ENCODE results near the gene DGKD.

The DGKD gene

GRCh38 chr2:233419602-233420391 is 65.5 kb downstream of the DGKD start:
- no peak overlapping the region for H3K4me3 ChIP-seq (ENCODE audit: low read depth, low read length)
- DNase-seq (ENCODE audit: low read depth) = no peak

- H3K4me3 ChIP-seq (ENCODE audit: low read depth, low read length) = no peak overlapping the region
- DNase-seq (ENCODE audit: low read depth) = no peak
Observed at GRCh38 chr2:233421091-233421816, 67.0 kb downstream of the DGKD start.

DNA sequence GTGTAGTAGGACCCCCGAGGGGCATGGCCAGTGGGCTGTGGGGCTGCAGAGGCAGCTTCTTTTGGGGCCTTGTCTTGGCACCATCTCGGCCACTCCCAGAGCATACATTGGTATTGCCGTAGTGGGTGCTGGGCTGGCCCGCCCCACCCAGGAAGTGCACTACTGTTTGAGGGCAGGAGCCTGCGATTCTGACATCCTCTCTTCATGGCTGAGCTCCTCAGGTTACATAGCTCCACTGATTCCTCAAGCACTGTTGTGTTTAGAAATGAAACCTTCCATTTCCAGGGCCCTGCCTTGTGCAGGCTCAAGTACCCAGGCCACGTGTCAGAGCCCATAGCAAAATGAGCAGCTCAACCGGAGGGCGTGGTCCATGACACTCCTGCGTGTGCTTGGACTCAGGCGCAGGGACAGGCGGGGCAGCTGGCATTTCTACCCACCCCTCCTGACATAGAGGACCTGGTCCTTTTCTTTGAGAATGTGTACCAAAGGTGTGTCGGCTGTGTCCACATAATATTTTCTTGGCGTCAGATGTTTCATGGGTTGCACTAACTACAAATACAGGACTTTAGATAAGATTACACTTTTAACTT is 67.9 kb downstream of the DGKD start:
- DNase-seq (ENCODE audit: low read depth) = no peak
- H3K4me3 ChIP-seq (ENCODE audit: low read depth, low read length) = no peak overlapping the region

- no peak for DNase-seq (ENCODE audit: low read depth)
Observed at GRCh38 chr2:233422649-233423551, 68.6 kb downstream of the DGKD start.

GRCh38 chr2:233423552-233423860 is 69.2 kb downstream of the DGKD start:
- no peak for DNase-seq (ENCODE audit: low read depth)
- H3K4me3 ChIP-seq (ENCODE audit: low read depth, low read length) = no peak overlapping the region

More at GRCh38 chr2:233422649-233423551, 68.6 kb downstream of the DGKD start:
- no peak overlapping the region for H3K4me3 ChIP-seq (ENCODE audit: low read depth, low read length)

DNA sequence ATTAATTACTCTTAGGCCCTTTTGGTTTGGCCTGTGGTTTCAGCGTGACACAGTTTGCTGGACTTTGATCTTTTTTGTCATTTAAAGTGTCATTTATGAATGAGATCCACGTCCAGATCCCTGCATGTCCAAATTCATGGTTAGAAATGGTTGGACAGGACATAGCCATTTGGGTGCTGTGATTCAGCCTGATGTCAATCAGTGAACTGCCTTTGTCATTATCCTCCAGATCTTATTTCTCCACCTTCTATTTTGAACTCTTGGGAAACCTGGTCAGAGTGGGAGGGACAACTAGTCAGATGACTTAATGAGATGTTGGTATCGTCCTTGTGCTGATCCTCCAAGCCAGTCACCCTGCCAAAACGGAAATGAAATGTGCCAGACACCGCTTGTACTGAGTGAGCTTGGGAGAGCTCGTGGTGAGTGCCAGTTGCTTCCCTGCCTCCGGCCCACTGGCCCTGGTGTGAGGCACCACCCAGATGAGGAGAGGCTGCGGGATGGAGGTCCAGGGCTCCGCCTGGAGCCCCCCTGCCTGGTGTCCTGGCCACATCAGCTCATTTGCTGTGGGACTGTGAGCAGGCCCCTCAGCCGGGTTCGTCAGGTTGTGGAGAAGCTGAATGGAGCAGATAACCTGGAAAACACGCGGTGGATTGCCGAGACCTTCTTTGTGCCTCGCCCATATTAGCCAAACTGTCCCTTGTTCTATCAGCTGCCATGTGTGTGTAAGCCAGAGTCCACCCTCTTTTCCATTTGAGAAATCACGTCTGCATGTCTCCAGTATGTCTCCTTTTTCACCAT is 70.1 kb downstream of the DGKD start:
- DNase-seq (ENCODE audit: low read depth) = no peak

GRCh38 chr2:233426619-233427342 is 72.5 kb downstream of the DGKD start:
- H3K4me3 ChIP-seq (ENCODE audit: low read depth, low read length) = no peak overlapping the region
- DNase-seq (ENCODE audit: low read depth) = peak; percentile 93

More for the DNA sequence above, 70.1 kb downstream of the DGKD start:
- no peak overlapping the region for H3K4me3 ChIP-seq (ENCODE audit: low read depth, low read length)

GRCh38 chr2:233428008-233428407 is 73.7 kb downstream of the DGKD start:
- H3K4me3 ChIP-seq (ENCODE audit: low read depth, low read length) = no peak overlapping the region
- DNase-seq (ENCODE audit: low read depth) = no peak

DNA sequence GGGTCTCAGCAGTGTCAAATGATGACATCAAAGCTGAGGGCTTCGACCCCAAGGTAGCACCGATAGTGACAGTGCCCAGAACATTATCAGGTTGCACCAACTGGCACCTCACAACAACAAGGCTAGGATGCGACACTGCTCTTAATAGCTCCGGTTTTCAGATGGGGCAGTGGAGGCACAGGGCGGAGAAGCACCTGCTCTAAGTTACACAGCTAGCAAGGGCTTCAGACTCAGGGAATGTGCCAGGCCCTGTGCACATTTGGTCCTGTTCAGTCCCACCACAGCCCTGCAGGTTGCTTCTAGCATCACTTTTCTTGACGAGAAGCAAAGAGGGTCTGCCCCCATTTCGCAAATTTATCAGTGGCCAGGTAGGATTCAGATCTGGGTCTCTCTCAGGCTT is 74.1 kb downstream of the DGKD start:
- no peak overlapping the region for H3K4me3 ChIP-seq (ENCODE audit: low read depth, low read length)
- DNase-seq (ENCODE audit: low read depth) = no peak

DNA sequence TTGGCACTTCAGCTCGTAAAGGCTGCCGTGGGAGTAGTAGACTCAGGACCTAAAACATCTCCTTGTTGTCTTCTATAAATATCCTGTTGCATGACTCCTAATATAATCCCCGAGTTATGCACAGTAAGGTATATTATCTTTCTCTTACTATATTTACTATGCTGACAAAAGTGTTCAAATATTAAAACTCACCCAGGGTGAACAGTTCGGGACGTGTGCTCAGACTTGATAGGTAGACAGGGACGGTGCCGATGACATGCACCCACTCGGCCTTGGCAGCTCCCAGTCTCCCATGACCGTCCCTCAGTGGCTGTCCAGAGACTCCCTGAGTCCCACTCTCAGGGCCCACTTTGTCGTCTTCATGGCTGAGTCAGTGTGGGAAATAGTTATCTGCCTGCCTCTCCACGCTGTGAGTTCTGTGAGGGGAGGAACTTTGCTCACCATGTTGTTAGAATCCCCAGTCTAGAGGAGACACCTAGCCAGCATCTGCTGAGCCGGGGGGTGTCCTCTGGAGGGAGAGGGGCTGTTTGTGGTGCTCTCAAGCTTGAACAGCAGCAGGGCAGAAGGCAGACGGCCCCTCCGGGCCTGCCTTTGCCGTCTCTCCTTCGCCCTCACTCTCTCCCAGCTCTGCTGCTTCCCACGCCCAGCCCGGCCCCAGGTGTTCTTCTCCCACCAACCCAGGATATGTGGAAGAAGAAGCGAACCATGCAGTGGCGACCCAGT is 75.0 kb downstream of the DGKD start:
- no peak overlapping the region for H3K4me3 ChIP-seq (ENCODE audit: low read depth, low read length)
- DNase-seq (ENCODE audit: low read depth) = no peak

GRCh38 chr2:233430081-233430480 is 75.8 kb downstream of the DGKD start:
- no peak overlapping the region for H3K4me3 ChIP-seq (ENCODE audit: low read depth, low read length)
- DNase-seq (ENCODE audit: low read depth) = no peak

DNA sequence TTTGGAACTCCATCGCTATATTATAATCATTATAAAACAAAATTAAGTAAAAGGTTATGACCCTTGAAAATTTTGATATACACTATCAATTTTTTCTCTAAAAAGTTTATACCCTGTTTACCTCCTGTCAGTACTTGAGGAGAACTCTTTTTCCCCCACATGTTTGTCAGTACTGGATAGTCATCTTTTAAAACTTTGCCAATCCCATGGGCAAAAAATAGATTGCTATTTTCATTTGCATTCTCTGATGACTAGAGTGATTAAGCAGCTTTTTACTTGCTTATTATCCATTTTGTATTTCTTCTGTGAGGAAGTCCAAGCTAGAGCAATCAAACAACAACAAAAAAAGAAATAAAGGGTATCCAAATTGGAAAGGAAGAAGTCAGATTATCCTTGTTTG is 76.4 kb downstream of the DGKD start:
- no peak for DNase-seq (ENCODE audit: low read depth)

GRCh38 chr2:233433029-233433428 is 78.7 kb downstream of the DGKD start:
- H3K4me3 ChIP-seq (ENCODE audit: low read depth, low read length) = no peak overlapping the region
- no peak for DNase-seq (ENCODE audit: low read depth)

More for the DNA sequence above, 76.4 kb downstream of the DGKD start:
- H3K4me3 ChIP-seq (ENCODE audit: low read depth, low read length) = no peak overlapping the region

DNA sequence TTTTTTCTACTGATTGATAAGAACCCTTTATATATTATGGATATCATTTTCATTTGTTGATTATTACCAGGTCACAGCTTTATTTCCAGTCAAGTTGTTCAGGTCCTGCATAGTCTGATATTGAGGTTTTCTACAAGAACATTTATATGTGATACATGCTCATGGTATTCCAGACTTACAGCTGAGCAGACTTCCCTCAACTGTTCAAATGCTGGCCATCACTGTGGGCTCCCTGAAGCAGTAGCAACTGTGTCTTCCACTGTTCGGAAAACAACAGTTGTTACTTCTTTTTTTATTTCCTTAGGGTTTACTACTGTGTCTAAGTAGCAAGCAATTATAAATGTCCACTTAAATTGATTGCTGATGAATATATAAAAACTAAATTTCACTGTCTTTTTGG is 79.5 kb downstream of the DGKD start:
- no peak for DNase-seq (ENCODE audit: low read depth)
- no peak overlapping the region for H3K4me3 ChIP-seq (ENCODE audit: low read depth, low read length)

- no peak overlapping the region for H3K4me3 ChIP-seq (ENCODE audit: low read depth, low read length)
- no peak for DNase-seq (ENCODE audit: low read depth)
Observed at GRCh38 chr2:233434666-233435330, 80.5 kb downstream of the DGKD start.

- DNase-seq (ENCODE audit: low read depth) = no peak
- H3K4me3 ChIP-seq (ENCODE audit: low read depth, low read length) = no peak overlapping the region
Observed at GRCh38 chr2:233435436-233436190, 81.3 kb downstream of the DGKD start.

DNA sequence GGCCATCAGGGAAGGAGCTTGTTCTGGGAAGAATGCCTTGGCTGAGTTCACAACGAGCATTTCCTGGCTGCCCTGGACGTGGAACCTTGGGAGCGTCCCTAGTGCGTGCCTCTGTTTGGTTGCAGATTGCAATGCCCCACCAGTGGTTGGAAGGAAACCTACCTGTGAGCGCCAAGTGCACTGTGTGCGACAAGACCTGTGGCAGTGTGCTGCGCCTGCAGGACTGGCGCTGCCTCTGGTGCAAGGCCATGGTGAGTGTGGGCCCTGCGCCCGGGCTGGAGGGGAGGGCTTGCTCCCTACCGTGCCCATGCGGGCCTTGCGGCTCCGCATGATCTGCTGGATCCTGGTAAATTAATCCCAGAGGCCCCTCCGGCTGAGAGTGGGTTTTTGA is 81.9 kb downstream of the DGKD start:
- H3K4me3 ChIP-seq (ENCODE audit: low read depth, low read length) = no peak overlapping the region
- no peak for DNase-seq (ENCODE audit: low read depth)

All from skeletal muscle cell (primary cell).